Ovary (tissue), 9 donors: ENCODE measurements around the gene APOC3. TPM values are rescaled to one million over a fixed set of nuclear protein-coding genes. Genes with fewer than 3 reads are reported as not detected.

Experiments used
- DNase-seq, 5 donors: peaks; one replicate each; pipeline ENCODE4 v3.0.0-alpha.2; 2019 to 2020
- H3K27ac ChIP-seq, 2 donors: fragments of 200-600 bp; one replicate each; pipeline versions ENCODE4 v1.5.1 to v1.8.0; 2019 to 2022
- H3K27me3 ChIP-seq: fragments of 200-600 bp; one replicate; pipeline ENCODE4 v1.8.0; 2022
- H3K36me3 ChIP-seq: fragments of 200-600 bp; sonication (generic); one replicate; pipeline ENCODE4 v1.5.1; 2019
- H3K4me1 ChIP-seq: one replicate; pipeline ENCODE4 v1.8.1; 2013; ENCODE audit warnings: mild to moderate bottlenecking, moderate library complexity; ENCODE audit not compliant: insufficient read depth
- H3K4me3 ChIP-seq: fragments of 200-600 bp; sonication (generic); one replicate; pipeline ENCODE4 v1.5.1; 2017
- H3K9me3 ChIP-seq, 2 donors: fragments of 200-600 bp in 1 of 2; sonication (generic) in 1 of 2; one replicate each; pipeline versions ENCODE4 v1.5.1 to v1.8.1; 2013 to 2019; ENCODE audit warnings: mild to moderate bottlenecking in 1 of 2, moderate library complexity in 1 of 2
- EP300 ChIP-seq: sonication (generic); formaldehyde crosslinking; IDR thresholded peaks from one replicate; pipeline ENCODE4 v1.6.1; 2017; ENCODE audit warnings: antibody characterized with exemption
- POLR2A ChIP-seq: fragments of 450-650 bp; IDR thresholded peaks from one replicate; pipeline ENCODE4 v1.6.1; 2017; ENCODE audit warnings: antibody characterized with exemption, mild to moderate bottlenecking, moderate library complexity
- WGBS, 3 donors: extraction: QIAGEN DNeasy Blood & Tissue Kit in 1 of 3; methylation state at CpG; one replicate each; pipeline versions ENCODE4 v1.1.5 to v1.1.7; 2013 to 2017; 5-methylcytosine and 5-hydroxymethylcytosine counted together
- intact Hi-C, 4 donors: fragments of 100-400 bp; cut with DNase I; formaldehyde crosslinking; loops; one replicate each; pipeline versions ENCODE4 v1.11.0 to v1.15.1; 2022 to 2023
- polyA plus RNA-seq, 2 donors: library from polyadenylated mRNA; stranded (reverse); fragments of 200-250 nt in 1 of 2; fragments of 350-450 nt in 1 of 2; fragmentation: Illumina TruSeq in 1 of 2; extraction: RNeasy Lipid Tissue Mini Kit (QIAGEN cat#74804) in 1 of 2; gene quantifications; one replicate each; pipeline ENCODE4 v1.2.3, GENCODE V29; 2013 to 2014
- total RNA-seq, 7 donors: library from RNA; depleted of rRNA in 2 of 7; stranded (reverse); fragments of >200 nt in 2 of 7; fragmentation: NEBNext Ultra II Directional in 3 of 7; extraction: Animal tissue kit (Norgen Biotek cat#: 25700) in 3 of 7; gene quantifications; one replicate each; pipeline versions ENCODE4 v1.1.0 to v1.2.4, GENCODE V29; 2016 to 2023
- TF ChIP-seq, protein P1 (sequence below), 3 donors: fragments of 450-650 bp in 2 of 3; fragments of 200-600 bp in 1 of 3; IDR thresholded peaks; one replicate each; pipeline versions ENCODE4 v1.5.1 to v1.8.0; 2016 to 2022; ENCODE audit warnings: antibody characterized with exemption in 3 of 3, mild to moderate bottlenecking in 1 of 3
- donor health status: DM: no; HTN: no; CAD: no; lungs with moderate emphysema.
- donor health status: DM: no; HTN: no; CAD: no.
- donor health status: Bipolar disorder and iron deficiency.
- donor health status: DM: yes; HTN: yes; CAD: no.
- donor health status: DM: no; HTN: no; CAD: no.
- donor health status: DM: yes; HTN: yes; CAD: no.

The APOC3 gene
- total and polyA plus RNA-seq, 9 donors: 2.7 to 18.0 (median 4.3) TPM; not detected in 6

- Histone ChIP-seq H3K9me3 (no peaks in the 10 kb centered on the region), H3K4me1 (peaks cover 33% of the 10 kb centered on the region), H3K4me3 (no peak within 1 kb of the TSS), H3K27ac (peak within 1 kb of the TSS; percentile 44 to 80), H3K36me3 (no peaks in the 10 kb centered on the region), H3K27me3 (no peaks in the 10 kb centered on the region)
- no peak for TF ChIP-seq EP300
- TF ChIP-seq POLR2A: no peak
- TF ChIP-seq, protein P1, sequence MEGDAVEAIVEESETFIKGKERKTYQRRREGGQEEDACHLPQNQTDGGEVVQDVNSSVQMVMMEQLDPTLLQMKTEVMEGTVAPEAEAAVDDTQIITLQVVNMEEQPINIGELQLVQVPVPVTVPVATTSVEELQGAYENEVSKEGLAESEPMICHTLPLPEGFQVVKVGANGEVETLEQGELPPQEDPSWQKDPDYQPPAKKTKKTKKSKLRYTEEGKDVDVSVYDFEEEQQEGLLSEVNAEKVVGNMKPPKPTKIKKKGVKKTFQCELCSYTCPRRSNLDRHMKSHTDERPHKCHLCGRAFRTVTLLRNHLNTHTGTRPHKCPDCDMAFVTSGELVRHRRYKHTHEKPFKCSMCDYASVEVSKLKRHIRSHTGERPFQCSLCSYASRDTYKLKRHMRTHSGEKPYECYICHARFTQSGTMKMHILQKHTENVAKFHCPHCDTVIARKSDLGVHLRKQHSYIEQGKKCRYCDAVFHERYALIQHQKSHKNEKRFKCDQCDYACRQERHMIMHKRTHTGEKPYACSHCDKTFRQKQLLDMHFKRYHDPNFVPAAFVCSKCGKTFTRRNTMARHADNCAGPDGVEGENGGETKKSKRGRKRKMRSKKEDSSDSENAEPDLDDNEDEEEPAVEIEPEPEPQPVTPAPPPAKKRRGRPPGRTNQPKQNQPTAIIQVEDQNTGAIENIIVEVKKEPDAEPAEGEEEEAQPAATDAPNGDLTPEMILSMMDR (IDR thresholded peaks at IDR 0.05): no peak
- intact Hi-C loops: loop anchor here in 3 of 4 donors (5.0 kb wide), 1 partner anchor 45 kb away; the partner anchor contains the start of gene APOA5 (in 3 of the 3)
- 23 to 36% (median 27%) methylated on average over 19 of the region's 19 CpGs for WGBS, 3 donors
- peak in 4 of 5 donors; percentile 44 to 57 (median 54) for DNase-seq
These were observed 7.8 kb downstream of the APOC3 start, which contains the start of gene APOA1 for GRCh38 chr11:116837231-116838091. TSS of gene APOA1 (minus strand) at chr11:116837622. CDS start at chr11:116837387, 235 bp downstream.

- peaks cover 33% of the 10 kb centered on the region for H3K4me1 ChIP-seq
- intact Hi-C loops: loop anchor here in 3 of 4 donors (5.0 kb wide), 1 partner anchor 46 kb away; the partner anchor contains the start of gene APOA5 (in 3 of the 3)
- 88 to 92% (median 89%) methylated on average over 6 of the region's 6 CpGs for WGBS, 3 donors
- H3K9me3 ChIP-seq: no peaks in the 10 kb centered on the region
- DNase-seq: no peak
- H3K27ac ChIP-seq: peak overlapping the region in 1 of 2 donors; percentile 80
- H3K36me3 ChIP-seq: no peaks in the 10 kb centered on the region
- TF ChIP-seq POLR2A (no peak), EP300 (no peak)
- TF ChIP-seq, protein P1 (IDR thresholded peaks at IDR 0.05): no peak
- no peaks in the 10 kb centered on the region for H3K27me3 ChIP-seq
- no peak overlapping the region for H3K4me3 ChIP-seq
These were observed 8.8 kb downstream of the APOC3 start for GRCh38 chr11:116838321-116839084.

GRCh38 chr11:116840224-116840745 lies 10.6 kb downstream of the APOC3 start:
- 18 to 42% (median 30%) methylated on average over 6 of the region's 6 CpGs for WGBS, 3 donors
- Histone ChIP-seq H3K4me1 (peaks cover 29% of the 10 kb centered on the region), H3K36me3 (no peaks in the 10 kb centered on the region), H3K27ac (no peak overlapping the region), H3K27me3 (no peaks in the 10 kb centered on the region), H3K4me3 (no peak overlapping the region), H3K9me3 (no peaks in the 10 kb centered on the region)
- intact Hi-C loops: no loop called here
- peak in 2 of 5 donors; percentile 30 to 41 for DNase-seq
- TF ChIP-seq EP300 (no peak), POLR2A (no peak)
- TF ChIP-seq, protein P1 (IDR thresholded peaks at IDR 0.05): no peak

DNA sequence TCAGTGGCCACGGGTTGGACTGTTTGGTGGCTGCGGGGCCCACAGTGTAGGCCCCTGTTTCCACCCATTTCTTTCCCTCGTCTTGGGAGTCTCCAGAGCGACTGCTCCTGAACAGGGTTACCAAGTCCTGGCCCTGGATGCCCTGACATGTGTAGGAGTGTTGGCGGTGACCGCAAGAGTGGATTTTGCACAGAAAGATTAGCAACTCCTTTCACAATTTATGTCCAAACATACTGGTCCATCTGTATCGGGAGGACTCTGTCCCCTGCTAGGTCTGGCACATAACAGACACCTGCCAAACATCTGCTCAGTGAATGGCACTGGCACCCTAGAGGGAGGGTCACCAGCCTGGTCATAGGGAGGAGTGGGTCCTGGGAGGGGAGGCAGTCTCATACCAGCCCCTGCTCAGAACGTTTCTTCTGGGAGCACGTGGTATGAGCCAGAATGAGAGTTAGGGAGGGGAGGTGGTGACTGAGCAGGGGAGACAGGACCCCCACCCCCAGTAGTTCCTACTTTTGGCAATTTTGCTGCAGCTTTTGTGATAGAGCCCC lies 11.1 kb downstream of the APOC3 start:
- Histone ChIP-seq H3K4me1 (peaks cover 27% of the 10 kb centered on the region), H3K4me3 (no peak overlapping the region), H3K36me3 (no peaks in the 10 kb centered on the region), H3K27me3 (no peaks in the 10 kb centered on the region), H3K27ac (no peak overlapping the region), H3K9me3 (no peaks in the 10 kb centered on the region)
- peak in 2 of 5 donors; percentile 10 to 17 for DNase-seq
- WGBS, 3 donors: 47 to 54% (median 47%) methylated on average over 9 of the region's 9 CpGs
- no peak for TF ChIP-seq EP300
- TF ChIP-seq, protein P1 (IDR thresholded peaks at IDR 0.05): no peak
- TF ChIP-seq POLR2A: no peak
- intact Hi-C loops: no loop called here
